ENCODE measurements around the gene MACROD2. TPM values are rescaled to one million over a fixed set of nuclear protein-coding genes. Genes with fewer than 3 reads are reported as not detected.

Gene MACROD2
- total RNA-seq, 4 donors from 2014 or later: 10.0 to 24.0 (median 17.0) TPM

DNA sequence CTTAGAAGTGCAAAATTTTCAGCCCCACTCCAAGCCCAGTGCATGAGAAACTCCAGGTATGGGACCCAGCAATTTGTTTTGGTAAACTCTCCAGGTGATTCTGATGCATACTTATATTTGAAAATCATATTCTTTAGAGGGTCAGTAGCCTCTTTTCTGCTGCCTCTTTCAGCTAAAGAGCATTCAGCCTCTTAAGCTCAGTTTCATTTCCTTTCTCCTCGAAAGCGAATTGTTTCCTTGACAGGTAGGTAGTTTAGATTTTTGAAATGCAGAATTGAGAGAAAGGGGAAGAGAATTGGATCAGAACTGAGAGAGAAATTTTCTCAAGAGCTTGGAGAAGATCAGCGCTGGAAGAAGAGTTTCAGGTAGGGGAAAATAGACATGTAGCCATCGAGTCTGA lies 1337.9 kb downstream of the MACROD2 start:
- intact Hi-C loops (cut with DNase I; ENCODE audit: low total_unique reads): no loop called here

DNA sequence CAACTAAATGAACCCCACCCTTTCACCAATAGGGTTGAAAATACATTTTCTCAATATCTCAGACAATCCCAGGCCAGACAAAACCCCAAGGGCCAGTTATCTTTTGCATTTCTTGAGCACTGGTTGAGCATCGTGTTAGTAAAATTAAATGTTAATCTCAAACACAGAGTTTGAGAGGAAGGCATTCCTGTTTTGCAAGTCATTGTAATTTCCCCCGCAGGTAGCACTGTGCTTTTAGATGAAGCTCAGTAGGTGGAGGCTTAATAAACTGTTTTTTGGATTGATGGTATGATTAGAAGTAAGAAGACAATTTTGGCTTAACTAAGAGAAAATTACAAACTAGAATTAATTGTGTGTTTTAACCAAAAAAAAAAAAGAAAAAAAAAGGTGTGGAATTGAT lies 1340.7 kb downstream of the MACROD2 start:
- intact Hi-C loops (cut with DNase I; ENCODE audit: low total_unique reads): no loop called here

More for the DNA sequence above, 1337.9 kb downstream of the MACROD2 start:
- TF ChIP-seq POLR2A (IDR thresholded peaks at IDR 0.05): no peak
- TF ChIP-seq, protein P1, sequence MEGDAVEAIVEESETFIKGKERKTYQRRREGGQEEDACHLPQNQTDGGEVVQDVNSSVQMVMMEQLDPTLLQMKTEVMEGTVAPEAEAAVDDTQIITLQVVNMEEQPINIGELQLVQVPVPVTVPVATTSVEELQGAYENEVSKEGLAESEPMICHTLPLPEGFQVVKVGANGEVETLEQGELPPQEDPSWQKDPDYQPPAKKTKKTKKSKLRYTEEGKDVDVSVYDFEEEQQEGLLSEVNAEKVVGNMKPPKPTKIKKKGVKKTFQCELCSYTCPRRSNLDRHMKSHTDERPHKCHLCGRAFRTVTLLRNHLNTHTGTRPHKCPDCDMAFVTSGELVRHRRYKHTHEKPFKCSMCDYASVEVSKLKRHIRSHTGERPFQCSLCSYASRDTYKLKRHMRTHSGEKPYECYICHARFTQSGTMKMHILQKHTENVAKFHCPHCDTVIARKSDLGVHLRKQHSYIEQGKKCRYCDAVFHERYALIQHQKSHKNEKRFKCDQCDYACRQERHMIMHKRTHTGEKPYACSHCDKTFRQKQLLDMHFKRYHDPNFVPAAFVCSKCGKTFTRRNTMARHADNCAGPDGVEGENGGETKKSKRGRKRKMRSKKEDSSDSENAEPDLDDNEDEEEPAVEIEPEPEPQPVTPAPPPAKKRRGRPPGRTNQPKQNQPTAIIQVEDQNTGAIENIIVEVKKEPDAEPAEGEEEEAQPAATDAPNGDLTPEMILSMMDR (IDR thresholded peaks at IDR 0.05): no peak
- no peak overlapping the region for H3K4me3 ChIP-seq (ENCODE audit: low read depth, poor library complexity, severe bottlenecking)
- WGBS, 2 donors: 81 to 96% methylated on average over 4 of the region's 4 CpGs
- DNase-seq (ENCODE audit: low spot score in 2 of 2): no peak

DNA sequence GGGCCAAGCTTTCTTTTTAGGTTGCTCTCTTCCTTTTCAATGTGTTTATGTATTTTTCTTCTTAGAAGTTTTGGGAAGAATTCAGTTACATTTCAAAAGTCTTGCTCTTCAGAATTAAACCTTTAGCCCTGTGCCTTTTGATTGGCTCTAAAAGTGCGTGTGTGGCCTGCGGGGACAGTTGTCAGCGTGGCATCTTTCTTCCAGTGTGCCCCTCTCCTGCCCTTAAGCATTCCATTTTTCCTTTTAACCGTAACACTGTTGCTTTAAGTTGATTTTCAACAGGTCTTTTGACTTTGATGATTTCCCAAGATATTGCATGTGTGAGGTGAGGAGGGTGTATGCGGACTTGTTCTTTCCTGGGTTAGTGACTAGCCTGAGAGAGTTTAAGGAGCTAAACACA lies 1341.2 kb downstream of the MACROD2 start:
- WGBS, 2 donors: 88 to 91% methylated on average over 5 of the region's 5 CpGs
- H3K4me3 ChIP-seq (ENCODE audit: low read depth, poor library complexity, severe bottlenecking): no peak overlapping the region
- TF ChIP-seq POLR2A (IDR thresholded peaks at IDR 0.05): no peak
- TF ChIP-seq, protein P1 (IDR thresholded peaks at IDR 0.05): no peak
- DNase-seq (ENCODE audit: low spot score in 2 of 2): no peak
- intact Hi-C loops (cut with DNase I; ENCODE audit: low total_unique reads): no loop called here

More for the DNA sequence above, 1340.7 kb downstream of the MACROD2 start:
- 44 to 58% methylated on average over 2 of the region's 2 CpGs for WGBS, 2 donors
- no peak for DNase-seq (ENCODE audit: low spot score in 2 of 2)
- no peak overlapping the region for H3K4me3 ChIP-seq (ENCODE audit: low read depth, poor library complexity, severe bottlenecking)
- TF ChIP-seq, protein P1 (IDR thresholded peaks at IDR 0.05): no peak
- TF ChIP-seq POLR2A (IDR thresholded peaks at IDR 0.05): no peak

DNA sequence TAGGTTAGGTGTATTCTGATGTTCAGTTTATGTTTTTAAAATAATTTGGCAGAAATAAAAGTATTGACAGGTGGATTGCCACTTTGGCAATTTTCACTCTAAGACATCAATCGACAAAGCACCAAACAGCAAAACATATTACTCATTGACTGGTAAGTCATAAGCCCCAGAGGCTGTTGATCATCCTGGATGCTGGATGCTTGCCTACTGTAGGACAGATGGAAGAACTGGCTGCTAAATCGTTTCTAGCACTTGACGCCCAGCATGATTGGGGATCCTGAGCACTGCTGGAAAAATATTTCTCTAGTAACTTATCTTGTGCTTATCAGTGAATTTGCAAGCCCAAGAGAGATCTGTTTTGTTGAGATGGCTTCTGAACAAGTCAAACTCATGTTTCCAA lies 1343.9 kb downstream of the MACROD2 start:
- DNase-seq (ENCODE audit: low spot score in 2 of 2): peak in 1 of 2 donors; percentile 43
- WGBS, 2 donors: 24 to 38% methylated on average over 3 of the region's 3 CpGs
- TF ChIP-seq, protein P1 (IDR thresholded peaks at IDR 0.05): no peak
- TF ChIP-seq POLR2A (IDR thresholded peaks at IDR 0.05): no peak
- no peak overlapping the region for H3K4me3 ChIP-seq (ENCODE audit: low read depth, poor library complexity, severe bottlenecking)
- intact Hi-C loops (cut with DNase I; ENCODE audit: low total_unique reads): no loop called here

DNA sequence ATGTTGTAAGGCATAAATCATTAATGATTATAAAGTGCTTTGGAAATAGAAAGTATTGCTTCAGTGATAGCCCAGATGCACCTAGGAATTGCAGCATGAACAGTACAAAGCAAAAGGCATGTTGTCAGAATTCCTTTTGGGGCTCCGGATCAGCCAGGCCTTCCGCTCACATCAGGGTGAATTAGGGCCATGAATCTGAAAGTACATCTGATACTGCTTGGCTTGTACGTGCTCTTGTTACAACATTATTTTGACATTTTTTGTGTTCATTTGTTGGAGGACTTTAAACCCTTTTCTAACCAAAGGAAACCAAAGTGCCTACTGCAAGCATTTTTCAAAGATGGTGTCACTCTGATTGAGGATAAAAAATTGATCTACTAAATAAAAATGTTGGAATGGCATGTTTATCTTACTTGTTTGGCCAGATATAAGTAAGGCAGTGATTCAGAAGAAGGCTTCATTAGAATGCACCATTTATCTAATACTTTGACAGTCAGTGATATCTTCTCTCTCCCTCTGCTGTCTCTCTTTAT lies 1347.7 kb downstream of the MACROD2 start:
- no peak for DNase-seq (ENCODE audit: low spot score in 2 of 2)

More for the DNA sequence above, 1347.7 kb downstream of the MACROD2 start:
- intact Hi-C loops (cut with DNase I; ENCODE audit: low total_unique reads): no loop called here
- TF ChIP-seq POLR2A (IDR thresholded peaks at IDR 0.05): no peak
- TF ChIP-seq, protein P1 (IDR thresholded peaks at IDR 0.05): no peak
- 66 to 68% methylated on average over 3 of the region's 3 CpGs for WGBS, 2 donors
- no peak overlapping the region for H3K4me3 ChIP-seq (ENCODE audit: low read depth, poor library complexity, severe bottlenecking)
